ENCODE measurements around the gene ICAM2.

DNA sequence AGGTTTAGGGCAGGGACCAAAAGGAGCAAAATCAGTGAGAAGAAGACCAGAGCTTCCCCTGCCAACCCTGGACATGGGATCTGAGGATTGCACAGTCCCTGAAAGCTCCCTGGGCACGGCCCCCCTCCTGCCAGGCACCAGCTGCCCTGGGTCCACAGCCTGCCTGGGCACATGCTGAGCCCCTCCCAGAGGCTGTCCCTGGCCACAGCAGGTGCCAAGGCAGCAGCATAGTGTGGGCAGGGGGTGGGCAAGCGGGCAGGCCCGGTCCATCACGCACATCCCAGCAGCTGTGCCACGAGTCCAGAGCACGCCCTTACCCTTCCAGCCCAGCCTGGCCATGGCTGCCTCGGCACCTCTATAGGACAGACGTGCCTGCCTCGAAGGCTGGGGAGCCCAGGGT lies 60.4 kb downstream of the ICAM2 start:
- TF ChIP-seq, protein P1, sequence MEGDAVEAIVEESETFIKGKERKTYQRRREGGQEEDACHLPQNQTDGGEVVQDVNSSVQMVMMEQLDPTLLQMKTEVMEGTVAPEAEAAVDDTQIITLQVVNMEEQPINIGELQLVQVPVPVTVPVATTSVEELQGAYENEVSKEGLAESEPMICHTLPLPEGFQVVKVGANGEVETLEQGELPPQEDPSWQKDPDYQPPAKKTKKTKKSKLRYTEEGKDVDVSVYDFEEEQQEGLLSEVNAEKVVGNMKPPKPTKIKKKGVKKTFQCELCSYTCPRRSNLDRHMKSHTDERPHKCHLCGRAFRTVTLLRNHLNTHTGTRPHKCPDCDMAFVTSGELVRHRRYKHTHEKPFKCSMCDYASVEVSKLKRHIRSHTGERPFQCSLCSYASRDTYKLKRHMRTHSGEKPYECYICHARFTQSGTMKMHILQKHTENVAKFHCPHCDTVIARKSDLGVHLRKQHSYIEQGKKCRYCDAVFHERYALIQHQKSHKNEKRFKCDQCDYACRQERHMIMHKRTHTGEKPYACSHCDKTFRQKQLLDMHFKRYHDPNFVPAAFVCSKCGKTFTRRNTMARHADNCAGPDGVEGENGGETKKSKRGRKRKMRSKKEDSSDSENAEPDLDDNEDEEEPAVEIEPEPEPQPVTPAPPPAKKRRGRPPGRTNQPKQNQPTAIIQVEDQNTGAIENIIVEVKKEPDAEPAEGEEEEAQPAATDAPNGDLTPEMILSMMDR (IDR thresholded peaks at IDR 0.05): no peak
- TF ChIP-seq POLR2AphosphoS5 (IDR thresholded peaks at IDR 0.05) (no peak), POLR2A (IDR thresholded peaks at IDR 0.05; ENCODE audit: low read depth) (no peak), EP300 (IDR thresholded peaks at IDR 0.05) (no peak)

Data from esophagus muscularis mucosa (tissue), 4 donors.